Heart right ventricle (tissue), 16 donors: ENCODE measurements around the gene ARHGAP29. TPM values are rescaled to one million over a fixed set of nuclear protein-coding genes. Genes with fewer than 3 reads are reported as not detected.

ENCODE experiments used
- ATAC-seq, 8 donors: fragments of 200-7000 bp; cut with Tn5 transposase; one replicate each; pipeline ENCODE4 v1.9.1; 2020; ENCODE audit warnings: mild to moderate bottlenecking in 8 of 8, moderate library complexity in 8 of 8, moderate number of reproducible peaks in 1 of 8
- DNase-seq, 2 donors: peaks; one replicate each; pipeline ENCODE4 v3.0.0-alpha.2; 2020
- H3K27ac ChIP-seq, 10 donors: fragments of 200-600 bp; sonication (generic) in 2 of 10; one replicate each; pipeline versions ENCODE4 v1.5.0 to v1.8.0; 2020 to 2022; ENCODE audit warnings: mild to moderate bottlenecking in 3 of 10
- H3K27me3 ChIP-seq, 7 donors: fragments of 200-600 bp; one replicate each; pipeline ENCODE4 v1.8.0; 2021 to 2022; ENCODE audit warnings: mild to moderate bottlenecking in 2 of 7
- H3K36me3 ChIP-seq, 9 donors: fragments of 200-600 bp; sonication (generic) in 1 of 9; one replicate each; pipeline versions ENCODE4 v1.5.0 to v1.8.0; 2020 to 2022; ENCODE audit warnings: mild to moderate bottlenecking in 2 of 9
- H3K4me1 ChIP-seq, 9 donors: fragments of 200-600 bp; sonication (generic) in 1 of 9; one replicate each; pipeline versions ENCODE4 v1.5.0 to v1.8.0; 2020 to 2022; ENCODE audit warnings: mild to moderate bottlenecking in 4 of 9
- H3K4me3 ChIP-seq, 10 donors: fragments of 200-600 bp; sonication (generic) in 2 of 10; one replicate each; pipeline versions ENCODE4 v1.5.0 to v1.8.0; 2020 to 2022; ENCODE audit warnings: mild to moderate bottlenecking in 7 of 10, moderate library complexity in 2 of 10
- H3K9me3 ChIP-seq, 11 donors: fragments of 200-600 bp in 10 of 11; sonication (generic) in 2 of 11; one replicate each; pipeline versions ENCODE4 v1.5.0 to v1.8.0; 2013 to 2022; ENCODE audit warnings: mild to moderate bottlenecking in 2 of 11, control low read depth in 1 of 11, moderate library complexity in 1 of 11
- CTCF ChIP-seq, 9 donors: fragments of 200-600 bp; sonication (generic) in 2 of 9; IDR thresholded peaks; one replicate each; pipeline versions ENCODE4 v1.5.0 to v1.8.0; 2021 to 2022; ENCODE audit warnings: antibody characterized with exemption in 9 of 9, mild to moderate bottlenecking in 5 of 9, moderate library complexity in 1 of 9
- WGBS, 2 donors: extraction: QIAGEN DNeasy Blood & Tissue Kit; methylation state at CpG; one replicate each; pipeline ENCODE4 v1.1.7; 2013; ENCODE audit warnings: inconsistent platforms in 1 of 2; 5-methylcytosine and 5-hydroxymethylcytosine counted together
- intact Hi-C, 10 donors: fragments of 100-400 bp; cut with DNase I; formaldehyde crosslinking; loops; one replicate each; pipeline versions ENCODE4 v1.11.1 to v1.14.2; 2022
- polyA plus RNA-seq, 2 donors: library from polyadenylated mRNA; stranded (reverse); fragments of 200-250 nt; gene quantifications; one replicate each; pipeline ENCODE4 v1.2.3, GENCODE V29; 2013
- total RNA-seq, 10 donors: library from RNA; stranded (reverse); fragmentation: NEBNext Ultra II Directional in 3 of 10; extraction: Animal tissue kit (Norgen Biotek cat#: 25700) in 3 of 10; gene quantifications; one replicate each; pipeline versions ENCODE4 v1.2.1 to v1.2.4, GENCODE V29; 2021 to 2023
- donor health status: Arrhythmogenic right ventricular cardiomyopathy.
- donor health status: ischemic (EF 13 %, LVEDD 7.1; RV severe dilation, severe dysfunction).
- donor health status: healthy with polysubstance abuse.
- donor health status: DM: no; HTN: yes; CAD: no.
- donor health status: DM: no; HTN: no; CAD: no.
- donor health status: ischemic (EF 25% LVEDD 6.9; RV normal size, moderate dysfunction).
- donor health status: ischemic (EF 25% LVEDD 5.7; RV mildly dilated, moderate dysfunction).
- donor health status: healthy.
- donor health status: DM: yes; HTN: yes; CAD: no.
- donor health status: Ischemic cardiomyopathy.
- donor health status: ischemic (EF 35%, LVEDD 5.7; RV mildly dilated, moderate dysfunction).
- donor health status: nonischemic (EF 11% LVEDD 7.7; RV severe dilation, severe dysfunction).
- donor health status: DM: yes; HTN: yes; CAD: no.
- donor health status: PGD.
- donor health status: ischemic (EF 29% LVEDD 5.4; RV normal size, mild dysfunction).
- donor health status: nonischemic (EF 23%, LVEDD 6.1; RV moderate dilation, normal function).

The ARHGAP29 gene
- total and polyA plus RNA-seq, 12 donors = 8.8 to 34.3 (median 27.7) TPM

- WGBS, 2 donors = 86 to 87% methylated on average over 6 of the region's 6 CpGs
- no peaks in the 10 kb centered on the region for H3K9me3 ChIP-seq
- H3K4me1 ChIP-seq = peaks cover 0 to 28% (median 4%) of the 10 kb centered on the region in 9 donors
- intact Hi-C loops = no loop called here
- H3K27ac ChIP-seq = peak overlapping the region in 1 of 10 donors; percentile 11
- DNase-seq = no peak
- H3K36me3 ChIP-seq = peaks cover 0 to 97% (median 39%) of the 10 kb centered on the region in 9 donors
- TF ChIP-seq CTCF (IDR thresholded peaks at IDR 0.05) = no peak
- no peak overlapping the region for H3K4me3 ChIP-seq
- H3K27me3 ChIP-seq = peaks cover 0 to 4% (median 0%) of the 10 kb centered on the region in 7 donors
- ATAC-seq = no peak
Measured at GRCh38 chr1:94202241-94202640, 35.1 kb downstream of the ARHGAP29 start.

- intact Hi-C loops = loop anchor here in 1 of 10 donors (5.0 kb wide), 1 partner anchor 38 kb away; the partner anchor contains the start of gene ARHGAP29
- no peak for TF ChIP-seq CTCF (IDR thresholded peaks at IDR 0.05)
- DNase-seq (no peak), ATAC-seq (no peak)
- Histone ChIP-seq H3K4me1 (peaks cover 0 to 52% (median 12%) of the 10 kb centered on the region in 9 donors), H3K4me3 (no peak overlapping the region), H3K27ac (peak overlapping the region in 2 of 10 donors; percentile 46 to 66), H3K36me3 (peaks cover 0 to 71% (median 37%) of the 10 kb centered on the region in 9 donors), H3K27me3 (peaks cover 0 to 4% (median 0%) of the 10 kb centered on the region in 7 donors), H3K9me3 (no peaks in the 10 kb centered on the region)
- WGBS, 2 donors = 73 to 77% methylated on average over 2 of the region's 2 CpGs
Measured at GRCh38 chr1:94199398-94199797, 38.0 kb downstream of the ARHGAP29 start.

- no peak for TF ChIP-seq CTCF (IDR thresholded peaks at IDR 0.05)
- Histone ChIP-seq H3K4me3 (no peak overlapping the region), H3K27ac (peak overlapping the region in 3 of 10 donors; percentile 0 to 66 (median 24)), H3K4me1 (peaks cover 6 to 86% (median 42%) of the 10 kb centered on the region in 9 donors), H3K9me3 (no peaks in the 10 kb centered on the region), H3K27me3 (no peaks in the 10 kb centered on the region), H3K36me3 (peaks cover 0 to 56% (median 10%) of the 10 kb centered on the region in 9 donors)
- intact Hi-C loops = loop anchor here in 1 of 10 donors (5.0 kb wide), 1 partner anchor 33 kb away; no protein-coding TSS in a partner anchor
- ATAC-seq (peak in 1 of 8 donors; percentile 31), DNase-seq (no peak)
- 84 to 88% methylated on average over 2 of the region's 2 CpGs for WGBS, 2 donors
Measured at GRCh38 chr1:94194079-94194865, 43.1 kb downstream of the ARHGAP29 start.

DNA sequence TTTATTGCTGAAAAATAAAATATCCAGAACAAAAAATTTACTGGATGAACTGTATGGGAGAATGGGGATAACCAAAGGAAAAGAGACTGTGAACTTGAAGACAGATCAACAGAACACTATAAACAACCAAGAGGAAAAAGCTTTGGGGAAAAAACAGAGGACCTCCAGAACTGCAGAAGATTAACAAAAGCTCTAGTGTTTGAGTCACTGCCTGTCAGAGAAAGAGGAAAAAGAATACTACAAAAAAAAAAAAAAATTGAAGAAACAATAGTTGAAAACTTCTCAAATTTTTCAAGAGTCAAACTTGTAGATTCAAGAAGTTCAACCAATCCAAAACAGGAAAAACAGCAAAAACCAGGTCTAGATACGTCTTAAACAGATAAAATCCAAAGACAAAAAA, 44.3 kb downstream of the ARHGAP29 start:
- peak overlapping the region in 5 of 10 donors; percentile 10 to 66 (median 15) for H3K27ac ChIP-seq
- peaks cover 0 to 57% (median 20%) of the 10 kb centered on the region in 9 donors for H3K36me3 ChIP-seq
- H3K4me1 ChIP-seq = peaks cover 6 to 78% (median 42%) of the 10 kb centered on the region in 9 donors
- no peaks in the 10 kb centered on the region for H3K9me3 ChIP-seq
- no peak overlapping the region for H3K4me3 ChIP-seq
- 62 to 75% methylated on average over 1 of the region's 1 CpG for WGBS, 2 donors
- no peaks in the 10 kb centered on the region for H3K27me3 ChIP-seq
- intact Hi-C loops = loop anchor here in 1 of 10 donors (5.0 kb wide), 1 partner anchor 34 kb away; no protein-coding TSS in a partner anchor
- ATAC-seq (no peak), DNase-seq (no peak)
- no peak for TF ChIP-seq CTCF (IDR thresholded peaks at IDR 0.05)
